IPS-18c (cell line): ENCODE measurements around the gene USB1.
"Not testable (repeated sequence)": the region's sequence is repeated elsewhere in the genome, so short reads cannot be mapped to it uniquely, and the experiment has no call there.

Experiments
- H3K4me3 ChIP-seq: 2 replicates; pipeline ENCODE4 v1.7.0; 2013; ENCODE audit warnings: low read depth, mild to moderate bottlenecking, low read length, moderate library complexity; ENCODE audit not compliant: insufficient read depth
- H3K9me3 ChIP-seq: one replicate; pipeline ENCODE4 v1.6.1; 2013; ENCODE audit warnings: mild to moderate bottlenecking, low read length, moderate library complexity; ENCODE audit not compliant: control insufficient read depth, insufficient read depth

USB1 gene

GRCh38 chr16:57966204-57966771 is 34.9 kb upstream of the USB1 start:
- Histone ChIP-seq H3K4me3 (no peak overlapping the region), H3K9me3 (no peaks in the 10 kb centered on the region)

- Histone ChIP-seq H3K4me3 (no peak overlapping the region), H3K9me3 (no peaks in the 10 kb centered on the region)
Measured at GRCh38 chr16:57966986-57967385, 34.2 kb upstream of the USB1 start.

- H3K9me3 ChIP-seq: no peaks in the 10 kb centered on the region
- no peak overlapping the region for H3K4me3 ChIP-seq
Measured at GRCh38 chr16:57967916-57968315, 33.3 kb upstream of the USB1 start.

DNA sequence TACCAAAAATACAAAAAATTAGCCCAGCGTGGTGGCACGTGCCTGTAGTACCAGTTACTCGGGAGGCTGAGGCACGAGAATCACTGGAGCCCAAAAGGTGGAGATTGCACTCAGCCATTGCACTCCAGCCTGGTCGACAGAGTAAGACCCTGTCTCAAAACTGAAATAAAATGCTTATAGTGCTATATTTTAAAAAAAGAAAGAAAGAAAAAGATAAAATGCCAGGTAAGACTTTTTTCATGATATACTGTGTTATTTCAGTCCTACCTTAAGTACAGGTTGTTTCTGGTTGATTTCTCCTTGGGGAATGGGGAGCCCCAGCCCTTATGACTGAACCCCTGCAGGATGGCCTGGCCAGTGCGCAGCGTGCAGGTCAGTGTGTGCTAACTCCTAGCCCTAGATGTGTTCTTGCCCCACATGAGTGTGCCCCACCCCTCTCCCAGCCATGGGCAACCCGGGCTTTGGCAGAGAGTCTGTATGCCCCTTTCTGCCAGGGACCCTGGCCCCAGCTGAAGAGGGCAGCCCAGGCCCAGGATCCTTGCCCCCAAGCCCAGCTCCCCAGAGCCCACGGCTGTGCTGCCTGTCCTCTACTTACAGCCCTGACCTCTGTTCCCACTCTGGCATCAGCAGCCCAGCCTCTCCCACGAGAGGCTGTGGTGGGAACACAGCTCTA is 31.6 kb upstream of the USB1 start:
- Histone ChIP-seq H3K9me3 (no peaks in the 10 kb centered on the region), H3K4me3 (no peak overlapping the region)

DNA sequence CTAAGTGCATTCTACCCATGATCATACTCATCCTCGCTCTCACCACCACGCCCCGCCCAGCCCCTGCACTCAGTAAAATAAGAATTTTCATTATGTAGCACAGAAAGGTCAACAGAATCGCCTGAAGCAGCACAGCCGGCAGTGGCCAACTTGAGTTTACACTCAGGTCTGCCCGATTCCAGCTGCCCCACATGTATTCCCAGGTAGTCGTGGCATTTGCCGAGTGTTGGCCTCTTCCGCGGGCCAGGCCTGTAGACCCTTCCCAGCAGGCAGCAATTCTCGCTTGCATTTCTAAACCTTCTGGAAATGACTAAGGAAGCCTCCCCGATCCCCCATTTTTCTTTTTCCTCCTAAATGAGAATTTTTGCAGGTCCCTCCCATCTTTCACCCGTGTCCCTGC is 30.9 kb upstream of the USB1 start:
- Histone ChIP-seq H3K4me3 (no peak overlapping the region), H3K9me3 (no peaks in the 10 kb centered on the region)

DNA sequence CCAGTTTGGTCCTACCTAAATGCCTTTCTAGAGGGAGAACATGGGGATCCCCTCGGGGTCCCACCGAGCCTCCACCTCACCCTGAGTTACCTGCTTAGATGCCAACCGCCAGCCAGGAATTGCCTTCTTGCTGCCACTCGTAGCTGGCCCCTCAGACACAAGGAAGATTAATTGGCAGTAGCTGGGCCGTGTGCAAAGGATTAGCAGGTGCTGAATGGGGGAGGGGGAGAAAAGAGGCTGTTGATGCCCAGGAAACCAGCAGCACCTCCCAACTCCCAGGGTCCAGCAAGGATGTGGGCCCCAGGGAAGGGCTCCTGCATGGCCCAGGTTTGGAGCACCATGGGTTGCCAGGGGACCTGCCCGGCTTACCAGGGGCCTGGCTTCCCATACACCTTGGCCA is 30.2 kb upstream of the USB1 start, which contains the start of gene CNGB1:
TSS of gene CNGB1 (minus strand) at position 159 of the 400 bp plus-strand sequence. CDS start 3,842 bp downstream, outside the sequence.
- Histone ChIP-seq H3K9me3 (no peaks in the 10 kb centered on the region), H3K4me3 (no peak within 1 kb of the TSS)

DNA sequence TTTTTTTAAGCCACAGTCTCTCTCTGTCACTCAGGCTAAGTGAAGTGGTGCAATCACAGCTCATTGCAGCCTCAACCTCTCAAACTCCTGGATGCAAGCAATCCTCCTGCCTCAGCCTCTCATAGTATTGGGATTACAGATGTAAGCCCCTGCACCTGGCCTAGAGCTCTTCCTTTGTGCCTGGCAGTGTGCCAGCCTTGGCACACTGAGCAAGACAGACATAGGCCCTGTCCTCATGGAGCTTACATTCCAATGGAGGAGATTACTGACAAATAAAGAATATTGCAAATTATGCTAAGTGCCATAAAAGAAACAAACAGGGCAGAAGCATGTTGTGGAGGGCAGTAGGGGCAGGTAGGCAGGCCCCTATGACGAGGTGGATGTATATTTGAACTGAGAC is 29.4 kb upstream of the USB1 start:
- Histone ChIP-seq H3K9me3 (no peaks in the 10 kb centered on the region), H3K4me3 (no peak overlapping the region)

DNA sequence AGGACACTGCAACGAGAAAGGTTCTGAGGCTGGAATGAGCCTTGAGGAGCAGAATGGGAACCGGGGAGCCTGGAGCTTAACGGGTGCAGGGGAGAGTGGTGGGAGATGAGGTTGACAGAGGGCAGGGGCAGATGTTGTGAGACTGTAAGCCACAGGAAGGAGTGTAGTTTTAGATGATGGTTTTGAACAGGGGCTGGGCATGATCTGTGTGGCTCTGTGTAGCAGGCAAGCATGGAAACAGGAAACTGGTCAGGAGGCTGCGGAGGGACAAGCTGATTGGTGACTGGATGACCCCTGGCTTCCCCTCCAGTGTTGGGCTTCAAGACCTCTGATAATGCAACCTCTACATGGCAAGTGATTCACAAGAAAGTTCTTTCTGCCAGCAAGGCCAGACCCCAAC is 28.9 kb upstream of the USB1 start:
- Histone ChIP-seq H3K9me3 (no peaks in the 10 kb centered on the region), H3K4me3 (no peak overlapping the region)

GRCh38 chr16:57976331-57976796 is 24.8 kb upstream of the USB1 start:
- Histone ChIP-seq H3K9me3 (no peaks in the 10 kb centered on the region), H3K4me3 (no peak overlapping the region)

DNA sequence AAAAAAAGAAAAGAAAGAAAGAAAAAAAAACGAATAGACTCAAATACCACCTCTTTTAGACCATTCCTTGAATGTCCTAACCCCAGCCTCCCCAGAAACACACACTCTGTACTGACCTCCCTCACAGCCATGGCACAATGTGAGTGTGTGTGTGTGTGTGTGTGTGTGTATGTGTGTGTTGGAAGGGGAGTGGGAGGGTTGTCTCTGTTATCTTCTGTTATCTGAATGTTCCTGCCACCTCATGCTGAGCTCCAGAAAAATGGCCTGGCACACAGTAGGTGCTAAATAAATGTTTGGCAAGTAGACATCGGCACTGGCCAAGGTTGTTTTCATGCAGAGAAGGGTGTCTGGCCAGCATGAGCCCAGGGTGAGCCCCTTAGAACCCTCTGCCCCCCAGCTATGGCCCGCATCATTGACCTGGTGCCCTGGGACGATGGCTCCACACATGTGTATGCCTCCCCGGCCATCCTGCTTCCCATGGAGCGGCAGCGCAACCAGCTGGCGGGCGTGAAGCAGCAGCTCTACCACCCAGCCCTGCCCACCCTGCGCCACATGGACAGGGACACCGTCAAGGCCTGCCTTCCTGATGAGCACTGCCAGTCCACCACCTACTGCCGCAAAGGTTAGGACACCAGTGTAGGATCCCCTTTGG is 23.7 kb upstream of the USB1 start:
- H3K4me3 ChIP-seq: no peak overlapping the region
- H3K9me3 ChIP-seq: no peaks in the 10 kb centered on the region

DNA sequence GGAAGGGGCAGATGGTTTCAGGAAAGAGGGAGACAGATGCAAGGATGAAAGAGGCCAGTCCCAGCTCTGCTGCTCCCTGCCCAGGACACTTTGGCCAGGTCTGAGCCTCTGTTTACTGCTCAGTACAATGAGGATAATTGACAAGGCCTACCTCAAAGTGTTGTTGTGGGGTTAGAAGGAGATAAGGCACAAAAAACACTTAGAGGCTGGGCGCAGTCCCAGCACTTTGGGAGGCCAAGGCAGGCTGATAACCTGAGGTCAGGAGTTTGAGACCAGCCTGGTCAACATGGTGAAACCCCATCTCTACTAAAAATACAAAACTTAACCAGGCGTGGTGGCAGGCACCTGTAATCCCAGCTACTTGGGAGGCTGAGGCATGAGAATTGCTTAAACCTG is 23.1 kb upstream of the USB1 start:
- H3K9me3 ChIP-seq, H3K4me3 ChIP-seq: not testable (repeated sequence)

- no peaks in the 10 kb centered on the region for H3K9me3 ChIP-seq
Measured at GRCh38 chr16:57979006-57979585, 22.1 kb upstream of the USB1 start.

GRCh38 chr16:57981636-57982035 is 19.6 kb upstream of the USB1 start:
- Histone ChIP-seq H3K4me3 (no peak overlapping the region), H3K9me3 (no peaks in the 10 kb centered on the region)

More at GRCh38 chr16:57979006-57979585, 22.1 kb upstream of the USB1 start:
- H3K4me3 ChIP-seq: no peak overlapping the region

DNA sequence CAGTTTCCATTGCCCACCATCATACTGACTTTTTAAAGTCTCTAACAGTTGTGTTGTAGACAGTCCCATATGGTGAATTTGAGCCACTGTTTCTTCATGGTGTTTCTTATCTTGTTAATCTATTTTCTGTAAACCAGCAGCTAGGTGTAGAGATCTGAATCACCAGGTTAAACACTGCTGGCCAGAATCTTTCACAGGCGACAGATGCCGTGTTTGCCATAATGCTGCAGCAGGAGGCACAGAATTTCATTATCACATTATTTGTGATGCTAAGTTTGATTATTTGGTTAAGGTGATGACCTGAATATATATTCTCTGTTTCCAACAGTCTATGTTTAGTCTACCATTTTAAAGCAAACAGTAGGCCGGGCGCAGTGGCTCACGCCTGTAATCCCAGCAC is 18.8 kb upstream of the USB1 start:
- H3K4me3 ChIP-seq: no peak overlapping the region
- H3K9me3 ChIP-seq: no peaks in the 10 kb centered on the region

DNA sequence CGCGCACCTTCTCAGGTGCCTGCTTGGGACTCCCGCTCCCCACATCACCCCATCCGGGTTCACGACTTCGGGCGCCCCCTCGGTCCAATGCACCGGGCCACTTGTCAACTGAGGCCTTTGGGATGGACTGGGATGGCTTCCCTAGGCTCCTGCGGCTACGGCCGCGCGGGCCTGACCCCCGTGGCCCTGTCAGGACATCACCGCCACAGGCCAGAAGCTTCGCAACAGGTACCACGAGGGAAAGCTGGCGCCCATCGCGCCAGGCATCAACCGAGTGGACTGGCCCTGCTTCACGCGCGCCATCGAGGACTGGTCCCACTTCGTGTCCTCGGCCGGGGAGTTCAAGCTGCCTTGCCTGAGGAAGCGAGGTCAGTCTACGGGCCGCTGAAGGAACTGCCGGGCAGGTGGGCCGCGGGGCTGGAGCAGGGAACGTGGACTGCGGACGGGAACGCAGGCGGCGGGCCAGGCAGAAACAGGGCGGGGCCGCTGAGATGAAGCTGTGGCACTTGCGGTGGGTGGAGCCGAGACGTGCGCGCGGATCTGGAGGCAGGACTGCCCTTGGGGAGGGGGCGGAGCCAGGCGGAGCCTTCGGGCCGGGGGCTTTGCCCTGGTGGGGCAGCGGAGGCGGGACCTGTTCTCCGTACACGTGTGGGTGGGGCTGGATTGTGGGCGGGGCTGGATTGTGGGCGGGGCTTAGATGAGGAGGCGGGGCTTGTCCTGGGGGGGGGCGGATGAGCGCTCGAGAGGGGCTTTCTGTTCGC is 16.6 kb upstream of the USB1 start:
- H3K9me3 ChIP-seq: no peaks in the 10 kb centered on the region
- peak overlapping the region; percentile 61 for H3K4me3 ChIP-seq

DNA sequence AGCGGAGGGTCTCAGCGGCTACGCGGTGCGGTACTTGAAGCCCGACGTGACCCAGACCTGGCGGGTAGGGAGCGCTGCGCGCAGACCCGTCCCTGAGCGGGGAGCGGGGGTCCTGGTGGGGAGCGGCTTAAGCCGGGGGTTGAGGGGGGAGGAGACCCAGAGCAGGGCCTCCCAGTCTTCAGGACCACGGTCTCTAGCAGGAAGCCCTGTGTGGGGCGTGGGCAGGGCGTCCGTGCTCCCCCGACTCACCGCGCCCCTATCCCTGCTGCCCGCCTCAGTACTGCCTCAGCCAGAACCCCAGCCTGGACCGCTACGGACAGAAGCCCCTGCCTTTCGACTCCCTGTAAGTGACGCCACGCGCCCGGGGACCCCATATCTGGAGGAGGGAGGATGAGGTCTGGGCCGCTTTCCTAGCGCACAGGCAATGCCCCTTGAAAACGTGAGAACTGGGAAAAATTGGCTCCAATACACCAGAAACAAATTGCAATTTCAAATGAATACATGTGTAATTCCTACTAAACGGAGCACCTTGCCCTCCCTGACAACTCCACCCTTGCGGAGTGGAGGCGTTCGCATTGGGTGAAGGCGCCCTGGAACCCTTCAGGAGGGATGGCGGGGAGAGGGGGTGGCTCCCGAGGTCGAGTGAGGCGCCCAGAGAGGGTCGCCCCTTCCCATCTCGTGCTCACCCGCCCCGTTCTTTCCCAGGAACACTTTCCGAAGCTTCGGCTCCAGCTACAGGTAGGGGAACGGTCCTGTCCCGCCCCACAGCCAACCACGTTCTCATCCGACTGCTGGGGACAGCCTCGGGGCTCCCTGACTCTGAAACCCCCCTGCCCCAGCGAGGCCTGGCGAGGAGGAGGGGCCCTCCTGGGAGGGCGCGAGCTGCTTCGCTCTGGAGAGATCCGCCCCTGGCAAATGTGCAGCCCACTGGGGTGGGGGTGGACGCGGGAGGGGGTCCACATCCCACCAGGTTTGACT is 15.7 kb upstream of the USB1 start:
- Histone ChIP-seq H3K9me3 (no peaks in the 10 kb centered on the region), H3K4me3 (peak overlapping the region; percentile 61)
